GM12878 (cell line): ENCODE data around the gene SLC35A4.

Experiments
- E2F8 ChIP-seq: fragments of 450-650 bp; IDR thresholded peaks from 2 replicates; pipeline ENCODE4 v1.6.1; 2018; ENCODE audit warnings: mild to moderate bottlenecking, low read depth, moderate library complexity; ENCODE audit not compliant: partially characterized antibody
- SKIL ChIP-seq: fragments of 450-650 bp; IDR thresholded peaks from 2 replicates; pipeline ENCODE4 v1.6.1; 2017; ENCODE audit warnings: mild to moderate bottlenecking, low read depth, inconsistent platforms; ENCODE audit not compliant: poor library complexity, severe bottlenecking
- ZZZ3 ChIP-seq: IDR thresholded peaks from 2 replicates; pipeline ENCODE4 v1.6.1; 2011; ENCODE audit warnings: low read depth; ENCODE audit not compliant: control insufficient read depth, insufficient read length

GRCh38 chr5:140569197-140569596, 4.6 kb downstream of the SLC35A4 start:
- TF ChIP-seq ZZZ3 (no peak), SKIL (no peak), E2F8 (no peak)
